GM19328 (cell line): Measurements from ENCODE around the gene ZC3H12C.
"Not testable (repeated sequence)": the region's sequence is repeated elsewhere in the genome, so short reads cannot be mapped to it uniquely, and the experiment has no call there.

ENCODE experiments used
- ATAC-seq: cut with Tn5 transposase; IDR thresholded peaks from one replicate; pipeline ENCODE4 v1.9.1; 2021; ENCODE audit warnings: mild to moderate bottlenecking, moderate library complexity; ENCODE audit not compliant: unreplicated experiment

ZC3H12C gene

GRCh38 chr11:110176366-110177085 lies 83.3 kb downstream of the ZC3H12C start:
- ATAC-seq, result no peak

DNA sequence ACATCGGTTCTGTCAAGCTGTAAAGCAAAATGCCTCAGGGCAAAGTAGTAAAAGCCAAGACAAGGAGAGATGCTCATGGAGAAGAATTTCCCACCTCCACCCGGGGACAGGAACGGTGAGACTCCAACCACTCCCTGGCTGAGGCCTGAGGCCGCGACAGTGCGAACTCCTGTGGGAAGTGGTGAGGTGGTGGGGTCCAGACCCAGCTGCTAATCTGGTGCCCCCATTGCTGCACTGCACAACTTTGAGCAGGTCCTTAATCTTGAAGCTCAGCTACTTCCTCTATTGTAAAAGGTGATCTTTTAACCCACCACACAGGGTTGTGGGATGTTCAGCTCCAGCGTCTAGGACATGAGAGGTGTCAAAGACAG lies 83.9 kb downstream of the ZC3H12C start:
- ATAC-seq, result no peak

DNA sequence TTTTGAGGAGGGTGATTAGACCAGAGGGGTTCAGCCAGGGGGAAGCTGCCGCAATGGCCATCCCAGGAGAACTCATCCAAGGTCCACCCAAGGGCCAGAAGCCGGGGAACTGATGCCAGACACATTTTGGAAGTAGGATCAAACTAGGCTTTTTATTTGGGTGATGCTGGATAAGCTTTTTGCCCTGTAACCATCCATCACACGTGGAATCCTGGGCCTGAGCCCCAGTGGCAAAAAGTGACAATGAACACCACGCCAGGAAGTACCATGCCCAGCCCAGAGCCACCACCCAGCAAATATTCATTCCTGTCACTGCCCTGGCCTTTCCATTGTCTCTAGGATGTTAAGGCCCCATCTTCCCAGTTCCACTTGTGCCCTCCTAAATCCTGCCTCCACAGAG lies 85.9 kb downstream of the ZC3H12C start:
- ATAC-seq, result no peak

DNA sequence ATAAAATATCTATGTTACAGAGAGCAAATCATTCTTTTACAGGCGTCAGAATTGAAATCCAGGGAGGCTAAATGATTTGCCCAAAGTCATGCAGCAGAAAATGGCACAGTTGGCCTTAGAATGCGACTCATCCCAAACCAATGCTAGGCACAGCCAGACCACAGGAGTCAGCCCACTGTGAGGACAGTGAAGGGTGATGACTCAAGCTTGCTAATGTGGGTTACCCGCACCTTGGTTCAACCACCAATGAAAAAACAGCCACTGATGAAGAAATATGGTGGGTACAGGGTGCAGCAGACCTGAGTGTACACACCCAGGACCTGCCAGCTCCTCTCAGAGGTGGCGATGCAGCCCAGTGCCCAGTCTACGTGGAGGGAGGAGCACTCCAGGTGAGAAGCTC lies 89.7 kb downstream of the ZC3H12C start:
- no peak for ATAC-seq

- no peak for ATAC-seq
These were observed 91.3 kb downstream of the ZC3H12C start for GRCh38 chr11:110184456-110184855.

GRCh38 chr11:110185121-110185591 lies 92.0 kb downstream of the ZC3H12C start:
- ATAC-seq, result no peak

DNA sequence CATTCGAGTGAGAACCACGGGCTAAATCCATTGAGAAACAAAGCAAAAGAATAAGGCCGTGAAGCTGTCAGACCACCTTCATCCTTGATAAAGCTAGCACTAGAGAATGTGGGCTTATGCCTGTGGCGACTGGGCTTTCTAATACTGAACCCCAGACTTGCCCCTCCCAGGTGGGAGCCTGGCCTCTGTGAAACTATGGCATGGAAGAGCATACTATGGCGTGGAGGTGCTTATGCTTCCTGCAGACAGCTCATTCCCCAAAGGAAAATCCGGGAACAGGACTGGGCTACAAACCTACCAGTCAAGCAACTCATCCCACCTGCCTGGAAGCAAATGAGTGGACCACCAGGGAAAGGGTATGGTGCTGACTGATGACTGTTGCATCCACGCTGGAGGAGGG lies 92.4 kb downstream of the ZC3H12C start:
- no peak for ATAC-seq

- no peak for ATAC-seq
These were observed 93.3 kb downstream of the ZC3H12C start for GRCh38 chr11:110186456-110186855.

GRCh38 chr11:110186867-110187266 lies 93.7 kb downstream of the ZC3H12C start:
- ATAC-seq, result no peak

GRCh38 chr11:110187731-110188130 lies 94.5 kb downstream of the ZC3H12C start:
- ATAC-seq, result no peak

GRCh38 chr11:110190885-110191284 lies 97.7 kb downstream of the ZC3H12C start:
- ATAC-seq, result no peak

DNA sequence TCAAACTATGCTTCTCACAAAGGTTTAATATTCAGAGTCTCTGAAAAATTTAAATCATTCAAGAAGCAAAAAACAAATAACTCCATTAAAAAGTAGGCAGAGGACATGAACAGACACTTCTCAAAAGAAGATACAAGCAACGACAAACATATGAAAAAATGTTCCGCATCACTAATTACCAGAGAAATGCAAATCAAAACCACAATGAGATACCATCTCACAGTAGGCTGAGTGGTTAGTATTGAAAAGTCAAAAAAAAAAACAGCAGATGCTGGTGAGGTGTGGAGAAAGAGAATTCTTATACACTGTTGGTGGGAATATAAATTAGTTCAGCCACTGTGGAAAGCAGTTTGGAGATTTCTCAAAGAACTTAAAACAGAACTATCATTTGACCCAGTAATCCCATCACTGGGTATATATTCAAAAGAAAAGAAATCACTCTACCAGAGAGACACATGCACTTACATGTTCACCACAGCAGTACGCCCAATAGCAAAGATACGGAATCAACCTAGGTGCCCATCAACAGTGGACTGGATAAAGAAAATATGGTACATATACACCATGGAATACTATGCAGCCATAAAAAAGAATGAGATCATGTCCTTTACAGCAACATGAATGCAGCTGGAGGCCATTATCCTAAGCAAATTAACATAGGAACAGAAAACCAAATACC lies 99.6 kb downstream of the ZC3H12C start:
- ATAC-seq, result peak; percentile 64

DNA sequence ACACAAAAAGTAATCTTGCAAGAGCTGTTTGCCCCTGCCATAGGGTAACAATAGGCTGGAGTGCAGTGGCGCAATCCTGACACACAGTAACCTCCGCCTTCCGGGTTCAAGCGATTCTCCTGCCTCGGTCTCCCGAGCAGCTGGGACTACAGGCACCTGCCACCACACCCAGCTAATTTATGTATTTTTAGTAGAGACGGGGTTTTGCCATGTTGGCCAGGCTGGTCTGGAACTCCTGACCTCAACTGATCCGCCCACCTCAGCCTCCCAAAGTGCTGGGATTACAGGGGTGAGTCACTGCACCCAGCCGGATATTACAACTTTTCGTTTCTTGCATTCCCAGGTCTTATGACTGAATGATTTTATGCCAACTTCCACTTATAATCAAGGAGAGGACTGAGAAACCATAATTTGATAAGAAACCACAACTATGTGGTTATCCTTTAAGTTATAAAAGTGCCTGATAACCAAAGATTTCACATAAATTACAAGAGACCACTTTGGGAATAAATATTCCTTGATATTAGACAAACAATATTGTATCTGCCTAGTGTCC lies 101.1 kb downstream of the ZC3H12C start:
- ATAC-seq, result not testable (repeated sequence)

DNA sequence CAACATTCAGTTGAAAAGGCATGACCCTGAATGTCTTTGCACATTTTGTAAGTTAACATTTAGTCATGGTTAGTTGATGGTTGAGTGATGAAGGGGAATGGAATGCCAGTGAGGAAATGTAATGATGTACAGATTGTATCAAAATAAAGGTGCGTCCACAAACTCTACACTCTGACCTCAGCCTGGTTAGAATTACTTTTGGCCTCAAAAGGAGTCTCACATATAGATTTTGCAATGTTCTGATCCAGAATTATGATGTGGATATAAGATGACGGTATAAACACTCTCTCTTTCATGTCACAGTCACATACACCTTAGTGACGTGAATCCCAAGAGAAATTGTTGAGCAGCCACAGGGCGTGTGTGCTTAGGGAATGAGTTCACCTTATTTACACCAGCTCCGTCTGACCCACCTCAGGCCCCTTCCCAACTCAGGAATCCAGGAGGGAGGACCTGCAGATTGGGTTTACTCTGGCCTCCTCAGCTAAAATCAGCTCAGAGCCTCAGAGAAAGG lies 103.1 kb downstream of the ZC3H12C start:
- ATAC-seq, result no peak

GRCh38 chr11:110196884-110197420 lies 103.8 kb downstream of the ZC3H12C start:
- ATAC-seq, result no peak

DNA sequence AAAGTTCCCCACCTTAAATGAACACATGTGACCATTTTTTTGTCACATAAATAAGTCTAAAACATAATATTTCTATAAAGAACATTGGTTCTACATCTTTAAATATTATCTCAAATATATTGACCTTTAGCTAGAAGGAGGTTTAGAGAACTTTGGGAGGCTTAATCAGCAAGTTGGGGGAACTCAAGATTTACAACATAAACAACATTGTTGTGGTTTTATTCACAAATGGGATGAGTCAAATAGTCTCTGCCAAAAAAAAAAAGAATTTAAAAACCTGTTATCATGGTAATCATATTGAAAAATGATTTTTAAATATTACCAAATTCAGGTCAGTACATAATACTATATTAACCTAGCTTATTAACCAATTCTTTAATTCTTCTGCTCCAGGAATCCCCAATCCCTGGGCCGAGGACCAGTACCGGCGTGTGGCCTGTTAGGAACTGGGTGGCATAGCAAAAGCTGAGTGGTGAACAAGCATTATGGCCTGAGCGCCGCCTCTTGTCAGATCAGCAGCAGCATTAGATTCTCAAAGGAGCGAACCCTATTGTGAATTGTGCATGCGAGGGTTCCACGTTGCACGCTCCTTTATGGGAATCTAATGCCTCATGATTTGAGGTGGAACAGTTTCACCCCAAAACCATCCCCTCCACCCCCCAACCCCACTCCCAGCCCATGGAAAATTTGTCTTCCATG lies 105.0 kb downstream of the ZC3H12C start:
- no peak for ATAC-seq

DNA sequence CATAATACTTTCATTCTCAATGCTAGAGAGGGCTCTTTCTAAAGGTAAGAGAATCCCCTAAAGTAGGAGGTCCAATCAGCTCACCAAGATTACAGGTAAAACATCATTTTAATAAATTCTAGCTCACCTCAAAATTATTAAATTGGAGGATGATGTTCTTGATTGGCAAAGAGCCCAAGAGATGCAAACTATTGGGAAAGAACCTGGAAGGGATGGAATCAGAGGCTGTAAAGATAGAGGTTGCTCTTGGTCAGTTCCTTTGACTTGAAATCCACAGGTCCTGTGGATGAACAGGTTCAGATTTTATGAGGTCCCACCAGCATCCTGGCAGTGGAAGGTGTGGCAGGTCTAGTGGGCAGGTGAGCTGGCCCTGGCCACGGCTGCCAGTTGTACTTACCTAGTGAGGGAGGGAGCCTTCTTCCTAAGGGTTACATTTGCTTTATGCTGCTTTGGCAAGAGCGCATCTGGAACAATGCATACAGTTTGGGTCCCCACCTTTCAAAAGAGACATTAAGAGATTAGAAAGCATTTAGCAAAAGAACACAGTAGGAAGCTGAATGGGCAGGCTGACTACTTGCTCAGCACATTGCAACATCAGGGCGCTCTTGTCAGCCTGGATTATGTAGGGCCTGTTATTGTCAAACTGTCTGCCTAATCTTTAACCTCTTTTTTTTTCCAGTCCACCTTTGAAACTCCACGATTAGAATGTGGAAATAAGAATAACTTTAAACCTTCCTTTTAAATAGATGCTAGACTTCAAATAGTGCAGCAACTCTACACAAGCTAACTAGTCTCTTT lies 106.2 kb downstream of the ZC3H12C start:
- ATAC-seq, result no peak

- ATAC-seq, result no peak
These were observed 107.0 kb downstream of the ZC3H12C start for GRCh38 chr11:110200241-110200640.

DNA sequence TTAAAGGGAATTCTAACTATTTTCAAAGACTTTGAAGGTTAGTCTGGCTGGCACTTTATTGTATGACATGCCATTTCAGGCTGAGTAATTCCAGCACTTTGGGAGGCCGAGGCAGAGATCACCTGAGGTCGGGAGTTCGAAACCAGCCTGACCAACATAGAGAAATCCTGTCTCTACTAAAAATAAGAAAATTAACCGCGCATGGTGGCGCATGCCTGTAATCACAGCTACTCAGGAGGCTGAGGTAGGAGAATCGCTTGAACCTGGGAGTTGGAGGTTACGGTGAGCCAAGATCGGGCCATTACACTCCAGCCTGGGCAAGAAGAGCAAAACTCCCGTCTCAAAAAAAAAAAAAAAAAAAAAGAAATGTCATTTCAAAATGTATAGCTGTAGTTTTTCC lies 107.6 kb downstream of the ZC3H12C start:
- ATAC-seq, result no peak

- no peak for ATAC-seq
These were observed 113.9 kb downstream of the ZC3H12C start for GRCh38 chr11:110207123-110207522.
